Breast epithelium (tissue), 3 donors: ENCODE measurements around the gene ATP13A3.

Source experiments
- CTCF ChIP-seq, 3 donors: fragments of 450-650 bp; IDR thresholded peaks; one replicate each; pipeline ENCODE4 v1.5.1; 2016 to 2017; ENCODE audit warnings: antibody characterized with exemption in 3 of 3, mild to moderate bottlenecking in 3 of 3, moderate library complexity in 3 of 3
- POLR2A ChIP-seq: fragments of 450-650 bp; IDR thresholded peaks from one replicate; pipeline ENCODE4 v1.6.1; 2016; ENCODE audit warnings: antibody characterized with exemption, mild to moderate bottlenecking, moderate library complexity
- POLR2AphosphoS5 ChIP-seq, 3 donors: sonication (generic); formaldehyde crosslinking; IDR thresholded peaks; one replicate each; pipeline ENCODE4 v1.6.1; 2017; ENCODE audit warnings: antibody characterized with exemption in 3 of 3

- TF ChIP-seq CTCF (IDR thresholded peaks at IDR 0.05): no peak
- no peak for TF ChIP-seq POLR2A
- TF ChIP-seq POLR2AphosphoS5 (IDR thresholded peaks at IDR 0.05): no peak
These were observed 20.8 kb upstream of the ATP13A3 start for GRCh38 chr3:194507571-194507970.
